Tibial artery (tissue), 4 donors: Measurements from ENCODE around the gene BTAF1.

Experiments
- DNase-seq, 2 donors: peaks; one replicate each; pipeline ENCODE4 v3.0.0-alpha.2; 2019
- H3K27ac ChIP-seq, 2 donors: fragments of 200-600 bp; sonication (generic) in 1 of 2; 1 replicate in 1 of 2; 2 replicates in 1 of 2; pipeline ENCODE4 v1.5.1; 2018 to 2019; ENCODE audit warnings: mild to moderate bottlenecking in 1 of 2
- H3K27me3 ChIP-seq, 2 donors: fragments of 200-600 bp; sonication (generic) in 1 of 2; one replicate each; pipeline versions ENCODE4 v1.5.1 to v1.6.0; 2016 to 2019
- H3K36me3 ChIP-seq, 3 donors: fragments of 200-600 bp; sonication (generic) in 2 of 3; one replicate each; pipeline ENCODE4 v1.5.1; 2016 to 2019; ENCODE audit warnings: mild to moderate bottlenecking in 2 of 3
- H3K4me1 ChIP-seq, 4 donors: fragments of 200-600 bp; sonication (generic) in 2 of 4; 1 replicate in 3 of 4; 2 replicates in 1 of 4; pipeline ENCODE4 v1.5.1; 2016 to 2019
- H3K4me3 ChIP-seq, 2 donors: fragments of 200-600 bp; sonication (generic) in 1 of 2; 1 replicate in 1 of 2; 2 replicates in 1 of 2; pipeline ENCODE4 v1.5.1; 2018 to 2019; ENCODE audit warnings: mild to moderate bottlenecking in 2 of 2
- H3K9me3 ChIP-seq, 3 donors: fragments of 200-600 bp; sonication (generic) in 1 of 3; one replicate each; pipeline ENCODE4 v1.5.1; 2016 to 2019
- intact Hi-C: fragments of 100-400 bp; cut with DNase I; formaldehyde crosslinking; loops from one replicate; pipeline ENCODE4 v1.15.0; 2023; ENCODE audit warnings: low total_unique reads
- TF ChIP-seq, protein P1 (sequence below), 2 experiments: fragments of 200-600 bp in 1 of 2; fragments of 450-650 bp in 1 of 2; IDR thresholded peaks; one replicate each; pipeline ENCODE4 v1.5.1; 2017 to 2019; ENCODE audit warnings: antibody characterized with exemption in 2 of 2, mild to moderate bottlenecking in 1 of 2, moderate library complexity in 1 of 2

Gene BTAF1

DNA sequence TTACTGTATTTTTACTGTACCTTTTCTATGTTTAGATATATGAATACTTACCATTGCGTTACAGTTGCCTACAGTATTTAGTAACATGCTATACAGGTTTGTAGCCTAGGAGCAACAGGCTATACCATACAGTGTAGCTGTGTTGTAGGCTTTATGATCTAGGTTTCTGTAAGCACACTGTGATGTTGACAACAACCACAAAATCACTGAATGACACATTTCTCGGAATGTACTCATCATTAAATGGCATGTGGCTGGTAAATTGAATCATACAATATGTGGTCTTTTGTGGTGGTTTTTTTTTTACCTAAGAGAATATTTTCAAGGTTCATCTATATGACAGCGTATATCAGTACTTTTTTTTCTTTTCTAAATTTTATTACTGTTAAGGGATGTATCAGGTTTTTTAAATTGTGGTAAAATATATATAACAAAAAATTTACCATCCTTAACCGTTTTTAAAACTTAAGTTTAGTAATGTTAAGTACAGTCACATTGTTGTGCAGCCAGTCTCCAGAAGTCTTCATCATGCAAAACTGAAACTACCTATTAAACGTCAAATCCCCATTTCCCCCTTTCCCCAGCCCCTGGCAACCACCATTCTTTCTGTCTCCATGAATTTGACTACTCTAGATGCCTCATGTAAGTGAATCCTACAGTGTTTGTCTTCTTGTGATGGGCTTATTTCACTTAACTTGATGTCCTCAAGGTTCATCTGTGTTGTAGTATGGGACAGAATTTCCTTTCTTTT, 21.5 kb downstream of the BTAF1 start:
- no peaks in the 10 kb centered on the region for H3K4me1 ChIP-seq
- DNase-seq = no peak
- H3K36me3 ChIP-seq = peaks cover 24 to 32% (median 25%) of the 10 kb centered on the region in 3 donors
- H3K4me3 ChIP-seq = no peak overlapping the region
- intact Hi-C loops = no loop called here
- no peak overlapping the region for H3K27ac ChIP-seq
- TF ChIP-seq, protein P1, sequence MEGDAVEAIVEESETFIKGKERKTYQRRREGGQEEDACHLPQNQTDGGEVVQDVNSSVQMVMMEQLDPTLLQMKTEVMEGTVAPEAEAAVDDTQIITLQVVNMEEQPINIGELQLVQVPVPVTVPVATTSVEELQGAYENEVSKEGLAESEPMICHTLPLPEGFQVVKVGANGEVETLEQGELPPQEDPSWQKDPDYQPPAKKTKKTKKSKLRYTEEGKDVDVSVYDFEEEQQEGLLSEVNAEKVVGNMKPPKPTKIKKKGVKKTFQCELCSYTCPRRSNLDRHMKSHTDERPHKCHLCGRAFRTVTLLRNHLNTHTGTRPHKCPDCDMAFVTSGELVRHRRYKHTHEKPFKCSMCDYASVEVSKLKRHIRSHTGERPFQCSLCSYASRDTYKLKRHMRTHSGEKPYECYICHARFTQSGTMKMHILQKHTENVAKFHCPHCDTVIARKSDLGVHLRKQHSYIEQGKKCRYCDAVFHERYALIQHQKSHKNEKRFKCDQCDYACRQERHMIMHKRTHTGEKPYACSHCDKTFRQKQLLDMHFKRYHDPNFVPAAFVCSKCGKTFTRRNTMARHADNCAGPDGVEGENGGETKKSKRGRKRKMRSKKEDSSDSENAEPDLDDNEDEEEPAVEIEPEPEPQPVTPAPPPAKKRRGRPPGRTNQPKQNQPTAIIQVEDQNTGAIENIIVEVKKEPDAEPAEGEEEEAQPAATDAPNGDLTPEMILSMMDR (IDR thresholded peaks at IDR 0.05) = no peak
- H3K27me3 ChIP-seq = no peaks in the 10 kb centered on the region
- no peaks in the 10 kb centered on the region for H3K9me3 ChIP-seq

DNA sequence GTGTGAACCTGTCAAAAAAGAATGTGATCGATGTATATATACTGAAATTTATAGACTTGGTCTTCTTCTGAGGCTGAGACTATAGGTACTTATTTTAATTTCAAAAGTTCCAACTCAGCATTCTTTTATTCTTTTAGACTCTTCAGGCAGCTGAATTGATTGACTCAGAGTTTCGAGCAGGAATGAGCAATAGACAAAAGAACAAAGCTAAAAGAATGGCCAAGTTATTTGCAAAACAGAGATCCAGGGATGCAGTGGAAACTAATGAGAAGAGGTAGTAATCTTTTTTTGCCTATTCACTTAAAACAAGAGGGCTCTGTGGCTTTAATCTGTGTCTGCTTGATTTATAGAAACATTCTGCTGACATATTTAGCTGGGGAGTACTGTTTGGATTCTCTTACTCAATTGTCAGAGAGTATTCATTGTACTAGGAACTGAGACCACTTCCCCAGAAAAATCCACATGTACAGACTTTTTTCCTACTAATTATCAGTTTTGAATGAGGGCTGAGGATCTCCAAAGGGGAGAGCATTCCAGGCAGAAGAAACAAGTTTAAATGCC, 30.1 kb downstream of the BTAF1 start:
- H3K27ac ChIP-seq = no peak overlapping the region
- H3K36me3 ChIP-seq = peaks cover 53 to 80% (median 62%) of the 10 kb centered on the region in 3 donors
- no peak for DNase-seq
- H3K27me3 ChIP-seq = no peaks in the 10 kb centered on the region
- no peaks in the 10 kb centered on the region for H3K4me1 ChIP-seq
- no peaks in the 10 kb centered on the region for H3K9me3 ChIP-seq
- H3K4me3 ChIP-seq = no peak overlapping the region
- TF ChIP-seq, protein P1 (IDR thresholded peaks at IDR 0.05) = no peak
- intact Hi-C loops = no loop called here

DNA sequence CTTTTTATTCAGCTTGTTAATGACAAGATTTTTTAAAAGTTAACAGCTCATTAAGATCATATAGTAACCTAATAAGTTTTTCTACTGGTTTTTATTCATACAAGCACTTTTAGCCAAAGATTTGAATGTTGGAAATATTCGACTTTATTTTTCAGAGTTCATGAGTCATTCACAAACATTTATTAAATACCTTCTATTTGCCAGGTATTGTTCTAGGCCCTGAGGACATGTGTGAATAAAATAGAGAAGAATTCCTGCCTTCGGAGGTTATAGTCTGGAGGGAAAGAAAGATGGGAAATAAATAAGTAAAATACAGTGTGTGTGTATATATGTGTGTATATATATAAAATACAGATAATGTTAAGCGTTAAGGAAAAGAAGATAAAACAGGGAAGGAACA, 31.5 kb downstream of the BTAF1 start:
- TF ChIP-seq, protein P1 (IDR thresholded peaks at IDR 0.05) = no peak
- Histone ChIP-seq H3K9me3 (no peaks in the 10 kb centered on the region), H3K4me1 (no peaks in the 10 kb centered on the region), H3K27me3 (no peaks in the 10 kb centered on the region), H3K27ac (no peak overlapping the region), H3K4me3 (no peak overlapping the region), H3K36me3 (peaks cover 65 to 87% (median 76%) of the 10 kb centered on the region in 3 donors)
- intact Hi-C loops = no loop called here
- DNase-seq = no peak

GRCh38 chr10:91957091-91957490, 33.5 kb downstream of the BTAF1 start:
- intact Hi-C loops = no loop called here
- no peaks in the 10 kb centered on the region for H3K9me3 ChIP-seq
- no peaks in the 10 kb centered on the region for H3K27me3 ChIP-seq
- H3K4me3 ChIP-seq = no peak overlapping the region
- TF ChIP-seq, protein P1 (IDR thresholded peaks at IDR 0.05) = no peak
- no peak overlapping the region for H3K27ac ChIP-seq
- no peaks in the 10 kb centered on the region for H3K4me1 ChIP-seq
- no peak for DNase-seq
- peaks cover 55 to 87% (median 87%) of the 10 kb centered on the region in 3 donors for H3K36me3 ChIP-seq

GRCh38 chr10:91969297-91969696, 45.7 kb downstream of the BTAF1 start:
- Histone ChIP-seq H3K27me3 (no peaks in the 10 kb centered on the region), H3K36me3 (peaks cover 13 to 41% (median 16%) of the 10 kb centered on the region in 3 donors), H3K4me1 (no peaks in the 10 kb centered on the region), H3K4me3 (no peak overlapping the region), H3K9me3 (no peaks in the 10 kb centered on the region), H3K27ac (no peak overlapping the region)
- intact Hi-C loops = no loop called here
- TF ChIP-seq, protein P1 (IDR thresholded peaks at IDR 0.05) = no peak
- no peak for DNase-seq
